ENCODE data around the gene KPNA2.
"Not testable (repeated sequence)": the region's sequence is repeated elsewhere in the genome, so short reads cannot be mapped to it uniquely, and the experiment has no call there.

KPNA2 gene

GRCh38 chr17:68048996-68049395 is 13.5 kb downstream of the KPNA2 start:
- no peak overlapping the region for H3K4me3 ChIP-seq (ENCODE audit: extremely low read depth, insufficient read depth, low read length, poor library complexity, severe bottlenecking)
- H3K9me3 ChIP-seq (ENCODE audit: control insufficient read depth, low read length) = no peaks in the 10 kb centered on the region
- H3K36me3 ChIP-seq (ENCODE audit: control insufficient read depth, insufficient read depth, low read length) = peaks cover 40% of the 10 kb centered on the region
- 80% methylated on average over 1 of the region's 2 CpGs; no CpG with 5 or more reads in 1 of the 2 experiments for WGBS, 2 experiments (ENCODE audit: insufficient coverage in 2 of 2)
- peaks cover 3% of the 10 kb centered on the region for H3K4me1 ChIP-seq (ENCODE audit: control insufficient read depth, insufficient read depth, low read length, poor library complexity, severe bottlenecking)
- no peak overlapping the region for H3K27ac ChIP-seq (ENCODE audit: low read depth, low read length, severe bottlenecking)

- H3K27ac ChIP-seq (ENCODE audit: low read depth, low read length, severe bottlenecking); H3K4me3 ChIP-seq (ENCODE audit: extremely low read depth, insufficient read depth, low read length, poor library complexity, severe bottlenecking); H3K4me1 ChIP-seq (ENCODE audit: control insufficient read depth, insufficient read depth, low read length, poor library complexity, severe bottlenecking); H3K9me3 ChIP-seq (ENCODE audit: control insufficient read depth, low read length): not testable (repeated sequence)
- WGBS, 2 experiments (ENCODE audit: insufficient coverage in 2 of 2) = 77 to 88% methylated on average over 2 to 4 of the region's 4 CpGs
- H3K36me3 ChIP-seq (ENCODE audit: control insufficient read depth, insufficient read depth, low read length) = peaks cover 30% of the 10 kb centered on the region
Measured at GRCh38 chr17:68049812-68050437, 14.4 kb downstream of the KPNA2 start.

- H3K9me3 ChIP-seq (ENCODE audit: control insufficient read depth, low read length); H3K4me3 ChIP-seq (ENCODE audit: extremely low read depth, insufficient read depth, low read length, poor library complexity, severe bottlenecking); H3K4me1 ChIP-seq (ENCODE audit: control insufficient read depth, insufficient read depth, low read length, poor library complexity, severe bottlenecking); H3K27ac ChIP-seq (ENCODE audit: low read depth, low read length, severe bottlenecking): not testable (repeated sequence)
- H3K36me3 ChIP-seq (ENCODE audit: control insufficient read depth, insufficient read depth, low read length) = peaks cover 15% of the 10 kb centered on the region
- 97% methylated on average over 38 to 52 of the region's 57 CpGs for WGBS, 2 experiments (ENCODE audit: insufficient coverage in 2 of 2)
Measured at GRCh38 chr17:68051321-68052312, 16.1 kb downstream of the KPNA2 start.

GRCh38 chr17:68052810-68053209 is 17.3 kb downstream of the KPNA2 start:
- 95 to 98% methylated on average over 14 of the region's 14 CpGs for WGBS, 2 experiments (ENCODE audit: insufficient coverage in 2 of 2)
- H3K9me3 ChIP-seq (ENCODE audit: control insufficient read depth, low read length) = no peaks in the 10 kb centered on the region
- peaks cover 9% of the 10 kb centered on the region for H3K4me1 ChIP-seq (ENCODE audit: control insufficient read depth, insufficient read depth, low read length, poor library complexity, severe bottlenecking)
- H3K36me3 ChIP-seq (ENCODE audit: control insufficient read depth, insufficient read depth, low read length) = peaks cover 4% of the 10 kb centered on the region
- no peak overlapping the region for H3K27ac ChIP-seq (ENCODE audit: low read depth, low read length, severe bottlenecking)
- H3K4me3 ChIP-seq (ENCODE audit: extremely low read depth, insufficient read depth, low read length, poor library complexity, severe bottlenecking) = no peak overlapping the region

- peaks cover 9% of the 10 kb centered on the region for H3K4me1 ChIP-seq (ENCODE audit: control insufficient read depth, insufficient read depth, low read length, poor library complexity, severe bottlenecking)
- H3K27ac ChIP-seq (ENCODE audit: low read depth, low read length, severe bottlenecking) = no peak overlapping the region
- 92 to 98% methylated on average over 6 of the region's 9 CpGs for WGBS, 2 experiments (ENCODE audit: insufficient coverage in 2 of 2)
- no peaks in the 10 kb centered on the region for H3K9me3 ChIP-seq (ENCODE audit: control insufficient read depth, low read length)
- H3K4me3 ChIP-seq (ENCODE audit: extremely low read depth, insufficient read depth, low read length, poor library complexity, severe bottlenecking) = no peak overlapping the region
- no peaks in the 10 kb centered on the region for H3K36me3 ChIP-seq (ENCODE audit: control insufficient read depth, insufficient read depth, low read length)
Measured at GRCh38 chr17:68053231-68054013, 17.9 kb downstream of the KPNA2 start.

GRCh38 chr17:68054296-68054900 is 18.9 kb downstream of the KPNA2 start:
- Histone ChIP-seq H3K36me3 (ENCODE audit: control insufficient read depth, insufficient read depth, low read length) (no peaks in the 10 kb centered on the region), H3K27ac (ENCODE audit: low read depth, low read length, severe bottlenecking) (peak overlapping the region; percentile 62), H3K4me3 (ENCODE audit: extremely low read depth, insufficient read depth, low read length, poor library complexity, severe bottlenecking) (no peak overlapping the region), H3K4me1 (ENCODE audit: control insufficient read depth, insufficient read depth, low read length, poor library complexity, severe bottlenecking) (peaks cover 9% of the 10 kb centered on the region), H3K9me3 (ENCODE audit: control insufficient read depth, low read length) (no peaks in the 10 kb centered on the region)
- 78 to 90% methylated on average over 5 to 11 of the region's 11 CpGs for WGBS, 2 experiments (ENCODE audit: insufficient coverage in 2 of 2)

- H3K27ac ChIP-seq (ENCODE audit: low read depth, low read length, severe bottlenecking) = no peak overlapping the region
- 71% methylated on average over 3 of the region's 4 CpGs; no CpG with 5 or more reads in 1 of the 2 experiments for WGBS, 2 experiments (ENCODE audit: insufficient coverage in 2 of 2)
- peaks cover 9% of the 10 kb centered on the region for H3K4me1 ChIP-seq (ENCODE audit: control insufficient read depth, insufficient read depth, low read length, poor library complexity, severe bottlenecking)
- no peaks in the 10 kb centered on the region for H3K9me3 ChIP-seq (ENCODE audit: control insufficient read depth, low read length)
- no peaks in the 10 kb centered on the region for H3K36me3 ChIP-seq (ENCODE audit: control insufficient read depth, insufficient read depth, low read length)
- no peak overlapping the region for H3K4me3 ChIP-seq (ENCODE audit: extremely low read depth, insufficient read depth, low read length, poor library complexity, severe bottlenecking)
Measured at GRCh38 chr17:68057531-68057952, 22.0 kb downstream of the KPNA2 start.

GRCh38 chr17:68060336-68060735 is 24.8 kb downstream of the KPNA2 start:
- no peak overlapping the region for H3K4me3 ChIP-seq (ENCODE audit: extremely low read depth, insufficient read depth, low read length, poor library complexity, severe bottlenecking)
- WGBS, 2 experiments (ENCODE audit: insufficient coverage in 2 of 2) = no CpG with 5 or more reads among the region's 2 CpGs

GRCh38 chr17:68061512-68062313 is 26.2 kb downstream of the KPNA2 start:
- Histone ChIP-seq H3K27ac (ENCODE audit: low read depth, low read length, severe bottlenecking) (no peak overlapping the region), H3K36me3 (ENCODE audit: control insufficient read depth, insufficient read depth, low read length) (no peaks in the 10 kb centered on the region)

More at GRCh38 chr17:68060336-68060735, 24.8 kb downstream of the KPNA2 start:
- Histone ChIP-seq H3K27ac (ENCODE audit: low read depth, low read length, severe bottlenecking) (no peak overlapping the region), H3K9me3 (ENCODE audit: control insufficient read depth, low read length) (no peaks in the 10 kb centered on the region), H3K4me1 (ENCODE audit: control insufficient read depth, insufficient read depth, low read length, poor library complexity, severe bottlenecking) (no peaks in the 10 kb centered on the region), H3K36me3 (ENCODE audit: control insufficient read depth, insufficient read depth, low read length) (no peaks in the 10 kb centered on the region)

More at GRCh38 chr17:68061512-68062313, 26.2 kb downstream of the KPNA2 start:
- no peaks in the 10 kb centered on the region for H3K9me3 ChIP-seq (ENCODE audit: control insufficient read depth, low read length)
- no peak overlapping the region for H3K4me3 ChIP-seq (ENCODE audit: extremely low read depth, insufficient read depth, low read length, poor library complexity, severe bottlenecking)
- WGBS, 2 experiments (ENCODE audit: insufficient coverage in 2 of 2) = 79 to 89% methylated on average over 8 to 9 of the region's 11 CpGs
- no peaks in the 10 kb centered on the region for H3K4me1 ChIP-seq (ENCODE audit: control insufficient read depth, insufficient read depth, low read length, poor library complexity, severe bottlenecking)

Measured in mesodermal cell (in vitro differentiated cells).